Mammary epithelial cell (primary cell): Measurements from ENCODE around the gene FBXO46.

Experiments used
- EZH2 ChIP-seq: IDR thresholded peaks from 2 replicates; pipeline ENCODE4 v1.6.1; 2012; ENCODE audit warnings: low read length, inconsistent platforms, borderline replicate concordance
- TF ChIP-seq, protein P1 (sequence below), 2 donors: IDR thresholded peaks in 1 of 2; conservative IDR thresholded peaks in 1 of 2; 2 replicates each; pipeline ENCODE4 v1.5.1; 2011 to 2012; ENCODE audit warnings: inconsistent platforms in 2 of 2, low read length in 2 of 2, mild to moderate bottlenecking in 2 of 2, control low read depth in 1 of 2, low read depth in 1 of 2; ENCODE audit not compliant: insufficient read depth in 1 of 2; ENCODE audit errors: extremely low read depth in 1 of 2

DNA sequence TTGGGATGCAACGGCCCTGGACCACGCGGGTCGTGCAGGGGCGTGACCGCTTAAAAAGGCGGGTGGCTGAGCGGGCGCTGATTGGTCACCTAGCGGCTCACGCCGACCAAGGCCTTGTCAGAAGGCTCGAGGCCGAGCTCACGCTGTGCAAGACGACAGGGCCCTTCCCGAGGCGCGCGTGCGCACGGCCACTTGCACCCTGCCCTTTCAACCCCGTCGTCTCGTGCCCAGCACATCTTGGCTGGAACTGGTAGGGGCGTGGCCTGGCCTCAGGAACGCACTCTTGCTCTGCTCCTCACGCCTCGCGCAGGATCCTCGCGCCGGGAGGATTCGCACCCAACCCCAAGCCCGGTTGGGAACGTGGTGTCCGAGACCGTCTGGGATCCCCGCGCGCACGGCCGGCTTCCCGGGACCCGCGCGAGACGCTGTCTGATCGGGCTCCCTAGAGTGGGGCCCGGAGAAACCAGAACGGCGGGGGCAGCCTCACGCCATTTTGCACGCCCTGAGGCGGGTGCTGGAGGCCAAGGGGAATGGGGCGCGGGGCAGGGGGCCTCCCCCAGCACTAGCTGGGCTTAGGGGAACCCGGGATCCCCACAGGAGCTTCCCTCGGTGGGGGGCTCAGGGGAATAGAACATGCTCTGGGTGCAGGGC is 2.6 kb upstream of the FBXO46 start, which contains the start of gene MEIOSIN:
- TF ChIP-seq, protein P1, sequence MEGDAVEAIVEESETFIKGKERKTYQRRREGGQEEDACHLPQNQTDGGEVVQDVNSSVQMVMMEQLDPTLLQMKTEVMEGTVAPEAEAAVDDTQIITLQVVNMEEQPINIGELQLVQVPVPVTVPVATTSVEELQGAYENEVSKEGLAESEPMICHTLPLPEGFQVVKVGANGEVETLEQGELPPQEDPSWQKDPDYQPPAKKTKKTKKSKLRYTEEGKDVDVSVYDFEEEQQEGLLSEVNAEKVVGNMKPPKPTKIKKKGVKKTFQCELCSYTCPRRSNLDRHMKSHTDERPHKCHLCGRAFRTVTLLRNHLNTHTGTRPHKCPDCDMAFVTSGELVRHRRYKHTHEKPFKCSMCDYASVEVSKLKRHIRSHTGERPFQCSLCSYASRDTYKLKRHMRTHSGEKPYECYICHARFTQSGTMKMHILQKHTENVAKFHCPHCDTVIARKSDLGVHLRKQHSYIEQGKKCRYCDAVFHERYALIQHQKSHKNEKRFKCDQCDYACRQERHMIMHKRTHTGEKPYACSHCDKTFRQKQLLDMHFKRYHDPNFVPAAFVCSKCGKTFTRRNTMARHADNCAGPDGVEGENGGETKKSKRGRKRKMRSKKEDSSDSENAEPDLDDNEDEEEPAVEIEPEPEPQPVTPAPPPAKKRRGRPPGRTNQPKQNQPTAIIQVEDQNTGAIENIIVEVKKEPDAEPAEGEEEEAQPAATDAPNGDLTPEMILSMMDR (conservative IDR thresholded peaks at IDR 0.05 in 1 of 2, IDR thresholded peaks at IDR 0.05 in 1 of 2; ENCODE audit: extremely low read depth in 1 of 2, insufficient read depth in 1 of 2, low read depth in 1 of 2, low read length in 2 of 2), result no peak
- TF ChIP-seq EZH2, result no peak
